NCI-H1694 treated with DMSO at 0.1 percent for 48 hours (cell line): Measurements from ENCODE around the gene FMO2.

Experiments used
- DNase-seq: peaks from one replicate; lab custom pipeline; 2025; lab: John Stamatoyannopoulos, UW

Gene FMO2

GRCh38 chr1:171185091-171185490, at the start of gene FMO2:
TSS of gene FMO2 (plus strand) at chr1:171185300. CDS start at chr1:171185714, 414 bp downstream.
- no peak for DNase-seq

- DNase-seq = no peak
These were observed 47.5 kb upstream of the FMO2 start for GRCh38 chr1:171137580-171137979.

- no peak for DNase-seq
These were observed 46.1 kb upstream of the FMO2 start for GRCh38 chr1:171138980-171139379.

GRCh38 chr1:171139890-171140289, 45.2 kb upstream of the FMO2 start:
- DNase-seq = no peak

GRCh38 chr1:171140401-171140800, 44.7 kb upstream of the FMO2 start:
- no peak for DNase-seq

- no peak for DNase-seq
These were observed 44.0 kb upstream of the FMO2 start for GRCh38 chr1:171140956-171141687.

- DNase-seq = no peak
These were observed 43.2 kb upstream of the FMO2 start for GRCh38 chr1:171141688-171142415.

GRCh38 chr1:171142416-171143385, 42.4 kb upstream of the FMO2 start:
- no peak for DNase-seq

GRCh38 chr1:171150156-171150555, 34.9 kb upstream of the FMO2 start:
- no peak for DNase-seq

- DNase-seq = no peak
These were observed 32.6 kb upstream of the FMO2 start for GRCh38 chr1:171152549-171152948.

- no peak for DNase-seq
These were observed 29.6 kb upstream of the FMO2 start for GRCh38 chr1:171155484-171155883.

- no peak for DNase-seq
These were observed 27.0 kb upstream of the FMO2 start for GRCh38 chr1:171158096-171158495.

GRCh38 chr1:171158551-171158950, 26.5 kb upstream of the FMO2 start:
- DNase-seq = no peak

- no peak for DNase-seq
These were observed 26.0 kb upstream of the FMO2 start for GRCh38 chr1:171159148-171159547.

GRCh38 chr1:171160211-171160610, 24.9 kb upstream of the FMO2 start:
- no peak for DNase-seq

- no peak for DNase-seq
These were observed 24.3 kb upstream of the FMO2 start for GRCh38 chr1:171160639-171161354.

GRCh38 chr1:171161431-171161830, 23.7 kb upstream of the FMO2 start:
- DNase-seq = no peak

- no peak for DNase-seq
These were observed 18.7 kb upstream of the FMO2 start for GRCh38 chr1:171166361-171166760.

GRCh38 chr1:171167785-171168184, 17.3 kb upstream of the FMO2 start:
- DNase-seq = no peak

GRCh38 chr1:171172471-171172870, 12.6 kb upstream of the FMO2 start:
- DNase-seq = no peak

- DNase-seq = no peak
These were observed 12.0 kb upstream of the FMO2 start for GRCh38 chr1:171173069-171173468.
